Esophagus (tissue), 2 donors: ENCODE measurements around the gene SAA4. TPM values are rescaled to one million over a fixed set of nuclear protein-coding genes. Genes with fewer than 3 reads are reported as not detected.
"Not testable (repeated sequence)": the region's sequence is repeated elsewhere in the genome, so short reads cannot be mapped to it uniquely, and the experiment has no call there.

Experiments used
- H3K27ac ChIP-seq, 2 donors: one replicate each; pipeline ENCODE4 v1.5.1; 2013; ENCODE audit warnings: low read depth in 2 of 2, mild to moderate bottlenecking in 2 of 2, inconsistent platforms in 1 of 2, low read length in 1 of 2, moderate library complexity in 1 of 2
- H3K27me3 ChIP-seq, 2 donors: one replicate each; pipeline ENCODE4 v1.6.1; 2013; ENCODE audit warnings: low read length in 2 of 2, control low read depth in 1 of 2, mild to moderate bottlenecking in 1 of 2; ENCODE audit not compliant: insufficient read depth in 2 of 2, control insufficient read depth in 1 of 2
- H3K36me3 ChIP-seq, 2 donors: one replicate each; pipeline ENCODE4 v1.6.1; 2013; ENCODE audit warnings: low read length in 1 of 2; ENCODE audit not compliant: control insufficient read depth in 2 of 2, insufficient read depth in 2 of 2
- H3K4me1 ChIP-seq, 2 donors: one replicate each; pipeline ENCODE4 v1.6.1; 2013; ENCODE audit warnings: low read length in 1 of 2; ENCODE audit not compliant: control insufficient read depth in 2 of 2, insufficient read depth in 2 of 2
- H3K4me3 ChIP-seq, 2 donors: one replicate each; pipeline ENCODE4 v1.5.1; 2013; ENCODE audit warnings: low read length in 2 of 2, mild to moderate bottlenecking in 2 of 2, low read depth in 1 of 2, moderate library complexity in 1 of 2
- H3K9me3 ChIP-seq, 2 donors: one replicate each; pipeline ENCODE4 v1.6.1; 2013; ENCODE audit warnings: mild to moderate bottlenecking in 2 of 2, low read depth in 1 of 2, low read length in 1 of 2, moderate library complexity in 1 of 2; ENCODE audit not compliant: control insufficient read depth in 2 of 2, insufficient read depth in 1 of 2
- WGBS, 2 donors: extraction: QIAGEN DNeasy Blood & Tissue Kit; methylation state at CpG; one replicate each; pipeline ENCODE4 v1.1.7; 2013; 5-methylcytosine and 5-hydroxymethylcytosine counted together
- polyA plus RNA-seq, 2 donors: library from polyadenylated mRNA; stranded (reverse); fragments of 200-250 nt; gene quantifications; one replicate each; pipeline ENCODE4 v1.2.3, GENCODE V29; 2013
- donor health status: healthy with polysubstance abuse.
- donor health status: Bipolar disorder and iron deficiency.

Gene SAA4
- polyA plus RNA-seq, 2 donors, result not detected

DNA sequence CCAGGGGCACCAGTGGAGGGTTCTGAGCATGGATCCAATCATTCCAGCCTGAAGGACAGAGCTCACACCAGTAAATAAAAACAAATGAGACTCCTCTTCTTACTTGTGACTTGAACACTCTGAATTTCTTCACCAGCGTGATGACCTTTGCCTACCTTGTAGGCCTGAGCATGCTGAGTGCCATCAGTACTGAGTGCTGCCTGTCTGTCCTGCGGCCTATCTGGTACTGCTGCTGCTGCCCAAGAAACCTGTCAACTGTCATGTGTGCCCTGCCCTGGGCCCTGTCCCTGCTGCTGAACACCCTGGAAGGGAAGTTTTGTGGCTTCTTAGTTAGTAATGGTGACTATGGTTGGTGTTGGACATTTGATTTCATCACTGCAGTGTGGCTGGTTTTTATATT is 40.1 kb downstream of the SAA4 start:
- no peaks in the 10 kb centered on the region for H3K4me1 ChIP-seq
- WGBS, 2 donors, result 87 to 91% methylated on average over 2 of the region's 2 CpGs

GRCh38 chr11:18193010-18193409 is 43.6 kb downstream of the SAA4 start:
- Histone ChIP-seq H3K4me3 (no peak overlapping the region), H3K9me3 (no peaks in the 10 kb centered on the region), H3K27ac (no peak overlapping the region), H3K4me1 (no peaks in the 10 kb centered on the region), H3K27me3 (no peaks in the 10 kb centered on the region), H3K36me3 (no peaks in the 10 kb centered on the region)
- 17 to 24% methylated on average over 4 of the region's 4 CpGs for WGBS, 2 donors

More for the DNA sequence above, 40.1 kb downstream of the SAA4 start:
- no peak overlapping the region for H3K4me3 ChIP-seq
- H3K27ac ChIP-seq, result no peak overlapping the region
- H3K27me3 ChIP-seq, result no peaks in the 10 kb centered on the region
- no peaks in the 10 kb centered on the region for H3K36me3 ChIP-seq
- peaks cover 1 to 3% of the 10 kb centered on the region in 2 donors for H3K9me3 ChIP-seq

- Histone ChIP-seq H3K4me1 (no peaks in the 10 kb centered on the region), H3K9me3 (no peaks in the 10 kb centered on the region), H3K36me3 (no peaks in the 10 kb centered on the region), H3K4me3 (no peak overlapping the region), H3K27me3 (no peaks in the 10 kb centered on the region), H3K27ac (no peak overlapping the region)
- 93 to 97% methylated on average over 3 of the region's 3 CpGs for WGBS, 2 donors
Measured at GRCh38 chr11:18191376-18191775, 45.2 kb downstream of the SAA4 start.

DNA sequence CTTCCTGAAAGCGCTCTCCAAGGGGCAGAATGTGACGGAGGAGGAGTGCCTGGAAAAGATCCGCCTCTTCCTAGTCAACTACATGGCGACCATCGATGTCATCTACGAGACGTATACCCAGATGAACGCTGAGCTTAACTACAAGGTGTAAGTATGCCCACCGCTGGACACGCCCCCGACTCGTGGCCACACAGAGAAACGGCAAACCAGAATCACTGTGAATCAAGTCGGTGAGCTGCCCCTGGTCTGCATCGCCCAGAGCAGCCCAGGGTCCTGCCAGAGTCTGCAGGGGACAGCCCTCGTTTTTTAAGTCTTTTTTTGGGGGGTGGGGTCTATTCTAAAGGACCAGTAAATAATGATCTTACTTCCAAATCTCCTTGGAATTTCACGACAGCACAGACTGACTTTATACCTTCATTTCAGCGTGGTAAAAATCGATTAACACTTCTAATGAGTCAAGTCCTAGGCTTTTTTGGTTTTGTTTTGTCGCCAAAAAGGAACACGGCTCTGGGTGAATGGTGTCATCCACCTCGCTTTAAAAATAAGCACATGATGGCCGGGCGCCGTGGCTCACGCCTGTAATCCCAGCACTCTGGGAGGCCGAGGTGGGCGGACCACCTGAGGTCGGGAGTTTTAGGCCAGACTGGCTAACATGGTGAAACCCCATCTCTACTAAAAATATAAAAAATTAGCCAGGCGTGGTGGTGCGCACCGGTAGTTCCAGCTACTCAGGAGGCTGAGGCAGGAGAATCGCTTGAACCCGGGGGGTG is 46.9 kb downstream of the SAA4 start:
- not testable (repeated sequence) for H3K27me3 ChIP-seq, H3K4me3 ChIP-seq, H3K36me3 ChIP-seq, H3K27ac ChIP-seq, H3K4me1 ChIP-seq, H3K9me3 ChIP-seq
- 90 to 91% methylated on average over 34 of the region's 34 CpGs for WGBS, 2 donors

DNA sequence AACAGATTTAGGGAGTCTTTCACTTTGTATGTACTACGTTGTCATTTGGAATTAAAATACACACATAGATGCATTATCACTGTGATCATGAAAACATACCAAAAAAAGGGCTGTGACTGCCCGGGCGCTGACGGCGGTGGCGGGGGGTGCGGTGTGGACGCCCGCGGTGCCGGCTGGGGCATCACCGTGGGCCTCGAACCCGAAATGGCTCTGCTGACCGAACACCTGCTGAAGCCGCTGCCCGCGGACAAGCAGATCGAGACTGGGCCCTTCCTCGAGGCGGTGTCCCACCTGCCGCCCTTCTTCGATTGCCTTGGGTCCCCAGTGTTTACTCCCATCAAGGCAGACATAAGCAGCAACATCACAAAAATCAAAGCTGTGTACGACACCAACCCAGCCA is 47.8 kb downstream of the SAA4 start:
- no peaks in the 10 kb centered on the region for H3K4me1 ChIP-seq
- H3K27ac ChIP-seq, result no peak overlapping the region
- WGBS, 2 donors, result 96% methylated on average over 24 of the region's 24 CpGs
- H3K36me3 ChIP-seq, result no peaks in the 10 kb centered on the region
- no peak overlapping the region for H3K4me3 ChIP-seq
- no peaks in the 10 kb centered on the region for H3K9me3 ChIP-seq
- no peaks in the 10 kb centered on the region for H3K27me3 ChIP-seq

Other genes with a start within 250 kb of the SAA4 start
- gene SERGEF, start 223.8 kb downstream of the SAA4 start, polyA plus RNA-seq, result 10 to 100 TPM; 17.2 to 39.3 TPM
- under 1 TPM; 0.08 to 0.26 TPM for gene TPH1, start 190.5 kb downstream of the SAA4 start, polyA plus RNA-seq
- gene SAAL1, start 130.7 kb downstream of the SAA4 start, polyA plus RNA-seq, result 1 to 10 TPM; 6.4 to 7.2 TPM
- gene MRGPRX3, start 104.2 kb downstream of the SAA4 start, polyA plus RNA-seq, result under 1 TPM; 0.12 to 0.33 TPM
- not detected for gene MRGPRX4, start 64.0 kb downstream of the SAA4 start, polyA plus RNA-seq
- 1 to 10 TPM; 2.4 TPM for gene SAA2, start 11.9 kb upstream of the SAA4 start, polyA plus RNA-seq
- gene SAA1, start 29.5 kb upstream of the SAA4 start, polyA plus RNA-seq, result 10 to 100 TPM; 10.8 to 15.7 TPM
- gene HPS5, start 85.3 kb upstream of the SAA4 start, polyA plus RNA-seq, result 1 to 10 TPM; 6.6 to 6.9 TPM
- 10 to 100 TPM; 13.1 to 23.3 TPM for gene GTF2H1, start 85.8 kb upstream of the SAA4 start, polyA plus RNA-seq
- 100 to 1,000 TPM; 269 to 530 TPM for gene LDHA, start 157.8 kb upstream of the SAA4 start, polyA plus RNA-seq
- gene LDHC, start 175.5 kb upstream of the SAA4 start, polyA plus RNA-seq, result under 1 TPM; 0.24 to 0.29 TPM
- gene LDHAL6A, start 219.1 kb upstream of the SAA4 start, polyA plus RNA-seq, result not detected